Effector memory CD4-positive, alpha-beta T cell (primary cell): ENCODE data around the gene SLTM.
"Not testable (repeated sequence)": the region's sequence is repeated elsewhere in the genome, so short reads cannot be mapped to it uniquely, and the experiment has no call there.

ENCODE experiments used
- DNase-seq, 3 donors: peaks; one replicate each; pipeline ENCODE4 v3.0.0-alpha.2; 2020
- H3K27ac ChIP-seq: 2 replicates; pipeline ENCODE4 v1.7.0; 2013; ENCODE audit warnings: mild to moderate bottlenecking, low read length, moderate library complexity; ENCODE audit not compliant: insufficient read depth, poor library complexity, severe bottlenecking
- H3K27me3 ChIP-seq: replicated peaks from 2 replicates; pipeline ENCODE4 v1.7.0; 2013; ENCODE audit warnings: mild to moderate bottlenecking, low read length; ENCODE audit not compliant: insufficient read depth, control insufficient read depth, poor library complexity, severe bottlenecking
- H3K36me3 ChIP-seq: 2 replicates; pipeline ENCODE4 v1.7.0; 2013; ENCODE audit warnings: mild to moderate bottlenecking, low read length, moderate library complexity; ENCODE audit not compliant: control insufficient read depth, insufficient read depth
- H3K4me1 ChIP-seq: 2 replicates; pipeline ENCODE4 v1.7.0; 2013; ENCODE audit warnings: low read length, mild to moderate bottlenecking; ENCODE audit not compliant: control insufficient read depth, insufficient read depth, poor library complexity, severe bottlenecking
- H3K4me3 ChIP-seq: 2 replicates; pipeline ENCODE4 v1.7.0; 2013; ENCODE audit warnings: low read length, low read depth, mild to moderate bottlenecking; ENCODE audit not compliant: insufficient read depth, poor library complexity, severe bottlenecking
- H3K9me3 ChIP-seq: 2 replicates; pipeline ENCODE4 v1.7.0; 2013; ENCODE audit warnings: mild to moderate bottlenecking, low read length, moderate library complexity; ENCODE audit not compliant: control insufficient read depth

Gene SLTM

GRCh38 chr15:58958811-58959210 is 25.3 kb upstream of the SLTM start:
- Histone ChIP-seq H3K9me3 (no peaks in the 10 kb centered on the region), H3K4me3 (no peak overlapping the region), H3K36me3 (no peaks in the 10 kb centered on the region), H3K27me3 (no peaks in the 10 kb centered on the region), H3K27ac (no peak overlapping the region), H3K4me1 (no peaks in the 10 kb centered on the region)
- DNase-seq = no peak

DNA sequence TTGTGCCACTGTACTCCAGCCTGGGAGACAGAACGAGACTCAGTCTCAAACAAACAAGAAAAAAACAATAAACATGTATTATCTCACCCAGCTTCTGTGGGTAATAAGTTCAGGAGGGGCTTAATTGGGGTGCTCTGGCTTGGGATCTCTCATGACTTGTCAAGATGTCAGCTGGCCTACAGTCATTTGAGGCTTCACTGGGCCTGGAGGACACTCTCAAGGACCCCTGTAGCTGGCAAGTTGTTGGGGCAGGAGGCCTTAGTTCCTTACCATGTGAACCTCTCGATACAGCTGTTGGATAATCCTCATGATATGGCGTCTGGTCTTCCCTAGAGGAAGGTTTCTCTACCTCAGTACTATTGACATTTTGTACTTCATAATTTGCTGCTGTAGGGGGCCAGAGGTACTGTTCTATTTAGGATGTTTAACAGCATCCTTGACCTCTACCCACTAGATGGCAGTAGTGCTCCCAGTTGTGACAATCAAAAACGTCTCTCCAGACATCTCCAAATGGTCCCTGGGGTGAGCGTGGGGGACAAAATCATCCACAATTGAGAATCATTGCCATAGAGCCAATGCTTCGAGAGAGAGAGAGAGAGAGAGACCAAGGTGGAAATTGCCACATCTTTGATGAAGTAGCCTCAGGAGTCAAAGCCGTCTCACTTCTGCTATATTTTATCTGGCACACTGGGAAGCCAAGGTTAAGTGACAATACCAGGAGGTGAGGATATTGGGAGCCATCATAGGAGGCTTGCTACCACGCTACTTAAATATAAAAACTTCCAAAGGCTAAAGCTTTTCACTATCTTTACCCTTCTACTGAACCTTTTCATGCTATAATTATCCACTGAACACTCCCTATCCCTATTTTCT is 23.9 kb upstream of the SLTM start:
- Histone ChIP-seq H3K4me3 (no peak overlapping the region), H3K4me1 (no peaks in the 10 kb centered on the region), H3K36me3 (no peaks in the 10 kb centered on the region), H3K9me3 (no peaks in the 10 kb centered on the region), H3K27ac (no peak overlapping the region), H3K27me3 (no peaks in the 10 kb centered on the region)
- peak; percentile 7 to 45 (median 21) for DNase-seq

DNA sequence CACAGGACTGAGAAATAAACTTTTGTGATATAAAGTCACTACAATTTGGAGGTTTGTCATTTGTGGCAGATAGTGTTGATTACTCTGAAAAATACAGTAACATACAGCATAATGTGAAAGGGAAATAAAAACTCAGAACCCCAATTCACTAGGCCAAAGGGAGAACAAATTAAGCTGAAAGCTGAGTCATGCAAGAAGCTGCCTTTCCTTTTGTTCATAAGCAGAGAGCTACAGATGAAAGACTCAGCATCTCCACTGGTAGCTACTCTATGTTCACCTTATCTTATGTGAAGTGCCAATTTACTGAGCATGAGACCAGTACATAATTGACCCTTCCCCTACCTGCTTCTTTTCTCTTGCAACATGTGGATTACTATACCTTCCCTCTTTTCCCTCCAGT is 19.3 kb upstream of the SLTM start:
- Histone ChIP-seq H3K27me3 (no peaks in the 10 kb centered on the region), H3K36me3 (no peaks in the 10 kb centered on the region), H3K9me3 (no peaks in the 10 kb centered on the region), H3K4me1 (no peaks in the 10 kb centered on the region), H3K27ac (no peak overlapping the region), H3K4me3 (no peak overlapping the region)
- no peak for DNase-seq

GRCh38 chr15:58951388-58952007 is 18.0 kb upstream of the SLTM start:
- no peaks in the 10 kb centered on the region for H3K27me3 ChIP-seq
- no peak overlapping the region for H3K4me3 ChIP-seq
- H3K27ac ChIP-seq = no peak overlapping the region
- DNase-seq = no peak
- no peaks in the 10 kb centered on the region for H3K4me1 ChIP-seq
- H3K9me3 ChIP-seq = no peaks in the 10 kb centered on the region
- no peaks in the 10 kb centered on the region for H3K36me3 ChIP-seq

- H3K27me3 ChIP-seq = no peaks in the 10 kb centered on the region
- no peak for DNase-seq
- H3K9me3 ChIP-seq = no peaks in the 10 kb centered on the region
- no peaks in the 10 kb centered on the region for H3K4me1 ChIP-seq
- H3K27ac ChIP-seq = no peak overlapping the region
- H3K36me3 ChIP-seq = no peaks in the 10 kb centered on the region
- no peak overlapping the region for H3K4me3 ChIP-seq
Measured at GRCh38 chr15:58947179-58947578, 13.7 kb upstream of the SLTM start.

DNA sequence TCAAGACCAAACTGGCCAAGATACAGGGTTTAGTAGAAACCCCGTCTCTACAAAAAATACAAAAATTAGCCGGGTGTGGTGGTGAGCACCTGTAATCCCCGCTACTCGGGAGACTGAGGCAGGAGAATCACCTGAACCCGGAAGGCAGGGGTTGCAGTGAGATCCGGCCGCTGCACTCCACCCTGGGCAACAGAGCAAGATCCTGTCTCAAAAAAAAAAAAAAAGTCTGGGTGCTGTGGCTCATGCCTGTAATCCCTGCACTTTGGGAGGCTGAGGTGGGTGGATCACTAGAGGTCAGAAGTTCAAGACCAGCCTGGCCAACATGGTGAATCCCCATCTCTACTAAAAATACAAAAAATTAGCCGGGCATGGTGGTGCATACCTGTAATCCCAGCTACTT is 1.5 kb upstream of the SLTM start:
- not testable (repeated sequence) for H3K27me3 ChIP-seq, DNase-seq, H3K9me3 ChIP-seq, H3K36me3 ChIP-seq, H3K27ac ChIP-seq, H3K4me3 ChIP-seq, H3K4me1 ChIP-seq

- DNase-seq = no peak
- H3K27ac ChIP-seq = peak overlapping the region; percentile 98
- no peaks in the 10 kb centered on the region for H3K27me3 ChIP-seq
- H3K9me3 ChIP-seq = no peaks in the 10 kb centered on the region
- H3K36me3 ChIP-seq = no peaks in the 10 kb centered on the region
- peak overlapping the region; percentile 100 for H3K4me3 ChIP-seq
- H3K4me1 ChIP-seq = peaks cover 8% of the 10 kb centered on the region
Measured at GRCh38 chr15:58934521-58934920, 1.0 kb upstream of the SLTM start.

GRCh38 chr15:58934114-58934447 is 602 bp upstream of the SLTM start:
- no peaks in the 10 kb centered on the region for H3K9me3 ChIP-seq
- no peak for DNase-seq
- H3K36me3 ChIP-seq = peaks cover 2% of the 10 kb centered on the region
- peak overlapping the region; percentile 98 for H3K27ac ChIP-seq
- H3K4me3 ChIP-seq = peak overlapping the region; percentile 100
- H3K27me3 ChIP-seq = no peaks in the 10 kb centered on the region
- peaks cover 8% of the 10 kb centered on the region for H3K4me1 ChIP-seq

DNA sequence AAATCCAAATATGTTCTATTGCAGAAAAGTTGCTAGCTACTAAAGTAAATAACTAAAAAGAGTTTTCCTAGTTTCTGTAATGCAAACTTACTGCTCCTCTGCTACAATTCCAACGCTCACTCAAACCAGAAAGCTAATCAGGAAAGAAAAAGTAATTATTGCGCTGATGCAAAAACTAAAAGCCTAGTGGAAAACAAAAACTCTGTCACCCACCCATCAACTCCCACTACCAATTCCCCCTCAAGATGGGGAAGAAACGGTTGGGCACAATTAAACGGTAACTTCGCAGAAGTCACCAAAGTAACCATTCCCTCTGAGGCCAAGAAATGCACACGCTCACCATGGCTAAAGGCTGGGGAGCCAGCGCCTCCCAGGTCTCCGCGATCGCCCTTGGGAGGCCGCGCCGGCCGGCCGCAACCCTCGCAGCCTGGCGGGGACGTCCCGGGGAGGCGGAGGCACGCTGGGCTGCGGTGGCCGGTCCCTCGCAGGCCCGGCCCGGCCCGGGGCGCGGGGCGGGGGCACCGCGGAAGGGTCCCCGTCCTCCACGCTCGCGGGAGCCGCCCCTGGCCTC is 684 bp downstream of the SLTM start:
- no peak for DNase-seq
- H3K36me3 ChIP-seq = peaks cover 12% of the 10 kb centered on the region
- peak overlapping the region; percentile 98 for H3K27ac ChIP-seq
- H3K4me3 ChIP-seq = peak overlapping the region; percentile 100
- H3K4me1 ChIP-seq = peaks cover 8% of the 10 kb centered on the region
- no peaks in the 10 kb centered on the region for H3K27me3 ChIP-seq
- H3K9me3 ChIP-seq = no peaks in the 10 kb centered on the region

- peak overlapping the region; percentile 98 for H3K27ac ChIP-seq
- H3K27me3 ChIP-seq = no peaks in the 10 kb centered on the region
- H3K4me3 ChIP-seq = peak overlapping the region; percentile 100
- H3K9me3 ChIP-seq = no peaks in the 10 kb centered on the region
- DNase-seq = no peak
- H3K36me3 ChIP-seq = peaks cover 19% of the 10 kb centered on the region
- peaks cover 13% of the 10 kb centered on the region for H3K4me1 ChIP-seq
Measured at GRCh38 chr15:58931987-58932588, 1.4 kb downstream of the SLTM start.
